Skin epidermis (tissue), 12 donors: ENCODE data around the gene HOXB4.

ENCODE experiments used
- H3K27ac ChIP-seq, 21 experiments: fragments of 200-600 bp; sonication (generic) in 11 of 21; one replicate each; pipeline ENCODE4 v1.5.0; 2020; ENCODE audit warnings: mild to moderate bottlenecking in 3 of 21, inconsistent platforms in 2 of 21, moderate library complexity in 2 of 21
- H3K4me3 ChIP-seq, 7 experiments: fragments of 200-600 bp; sonication (generic) in 2 of 7; one replicate each; pipeline ENCODE4 v1.5.0; 2020; ENCODE audit warnings: inconsistent platforms in 2 of 7, mild to moderate bottlenecking in 2 of 7, moderate library complexity in 1 of 7

Gene HOXB4

GRCh38 chr17:48604770-48605329 is 26.7 kb upstream of the HOXB4 start, which contains the start of gene HOXB6:
TSS of gene HOXB6 (minus strand) at chr17:48604986. CDS start at chr17:48598150, 6,836 bp downstream.
- H3K27ac ChIP-seq = peak within 1 kb of the TSS in 6 of 21 experiments; percentile 15 to 80 (median 39)

GRCh38 chr17:48603959-48604769 is 26.0 kb upstream of the HOXB4 start:
- peak overlapping the region in 3 of 7 experiments; percentile 24 to 25 (median 25) for H3K4me3 ChIP-seq
- peak overlapping the region in 6 of 21 experiments; percentile 15 to 80 (median 39) for H3K27ac ChIP-seq

More at GRCh38 chr17:48604770-48605329, 26.7 kb upstream of the HOXB4 start, which contains the start of gene HOXB6:
- H3K4me3 ChIP-seq = peak within 1 kb of the TSS in 3 of 7 experiments; percentile 24 to 25 (median 25)

- H3K4me3 ChIP-seq = peak overlapping the region in 1 of 7 experiments; percentile 25
- H3K27ac ChIP-seq = no peak overlapping the region
These were observed 23.6 kb upstream of the HOXB4 start for GRCh38 chr17:48601539-48602425.

DNA sequence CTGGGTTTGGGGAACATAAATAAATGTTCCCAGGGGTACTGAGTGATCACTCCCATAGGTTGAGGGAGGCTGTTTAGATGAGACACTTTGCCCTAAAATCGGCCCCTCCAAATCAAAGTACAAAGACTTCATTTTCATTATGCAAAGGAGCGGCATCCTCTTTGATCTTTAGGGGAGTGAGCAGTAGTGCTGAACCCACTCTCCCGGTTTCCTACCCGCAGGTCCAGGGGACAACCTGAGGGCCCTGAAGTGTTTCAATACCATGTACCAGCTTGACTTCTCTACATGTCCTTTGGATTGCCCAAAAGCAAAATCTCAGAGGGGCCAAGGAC is 23.0 kb upstream of the HOXB4 start:
- Histone ChIP-seq H3K4me3 (no peak overlapping the region), H3K27ac (no peak overlapping the region)

- Histone ChIP-seq H3K4me3 (no peak overlapping the region), H3K27ac (no peak overlapping the region)
These were observed 22.3 kb upstream of the HOXB4 start for GRCh38 chr17:48600244-48601098.

DNA sequence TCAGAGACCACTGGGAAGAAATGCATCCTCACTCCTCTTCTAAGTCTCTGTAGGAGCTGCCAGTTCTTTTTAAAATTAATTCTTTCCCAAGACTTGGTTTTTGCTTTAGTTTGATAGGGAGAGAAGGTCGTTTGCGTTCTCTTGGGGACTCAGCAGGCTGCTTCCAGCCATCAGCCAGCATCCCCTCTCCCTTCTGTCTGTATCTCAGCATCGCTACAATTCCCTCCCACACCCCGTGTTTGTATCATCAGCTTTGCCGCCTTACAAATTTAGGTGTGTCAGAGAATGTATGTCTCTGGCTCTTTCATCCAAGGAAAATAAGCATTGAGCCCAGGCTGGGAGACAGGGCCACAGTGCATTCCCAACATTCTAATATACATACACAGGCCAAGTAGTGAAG is 21.2 kb upstream of the HOXB4 start:
- Histone ChIP-seq H3K27ac (no peak overlapping the region), H3K4me3 (no peak overlapping the region)

GRCh38 chr17:48598736-48599135 is 20.6 kb upstream of the HOXB4 start:
- peak overlapping the region in 2 of 21 experiments; percentile 48 to 83 for H3K27ac ChIP-seq

GRCh38 chr17:48597778-48598631 is 19.9 kb upstream of the HOXB4 start:
- Histone ChIP-seq H3K27ac (peak overlapping the region in 10 of 21 experiments; percentile 11 to 83 (median 64)), H3K4me3 (peak overlapping the region; percentile 25 to 47 (median 33))

More at GRCh38 chr17:48598736-48599135, 20.6 kb upstream of the HOXB4 start:
- no peak overlapping the region for H3K4me3 ChIP-seq

GRCh38 chr17:48597528-48597777 is 19.3 kb upstream of the HOXB4 start:
- H3K4me3 ChIP-seq = peak overlapping the region; percentile 25 to 47 (median 33)

DNA sequence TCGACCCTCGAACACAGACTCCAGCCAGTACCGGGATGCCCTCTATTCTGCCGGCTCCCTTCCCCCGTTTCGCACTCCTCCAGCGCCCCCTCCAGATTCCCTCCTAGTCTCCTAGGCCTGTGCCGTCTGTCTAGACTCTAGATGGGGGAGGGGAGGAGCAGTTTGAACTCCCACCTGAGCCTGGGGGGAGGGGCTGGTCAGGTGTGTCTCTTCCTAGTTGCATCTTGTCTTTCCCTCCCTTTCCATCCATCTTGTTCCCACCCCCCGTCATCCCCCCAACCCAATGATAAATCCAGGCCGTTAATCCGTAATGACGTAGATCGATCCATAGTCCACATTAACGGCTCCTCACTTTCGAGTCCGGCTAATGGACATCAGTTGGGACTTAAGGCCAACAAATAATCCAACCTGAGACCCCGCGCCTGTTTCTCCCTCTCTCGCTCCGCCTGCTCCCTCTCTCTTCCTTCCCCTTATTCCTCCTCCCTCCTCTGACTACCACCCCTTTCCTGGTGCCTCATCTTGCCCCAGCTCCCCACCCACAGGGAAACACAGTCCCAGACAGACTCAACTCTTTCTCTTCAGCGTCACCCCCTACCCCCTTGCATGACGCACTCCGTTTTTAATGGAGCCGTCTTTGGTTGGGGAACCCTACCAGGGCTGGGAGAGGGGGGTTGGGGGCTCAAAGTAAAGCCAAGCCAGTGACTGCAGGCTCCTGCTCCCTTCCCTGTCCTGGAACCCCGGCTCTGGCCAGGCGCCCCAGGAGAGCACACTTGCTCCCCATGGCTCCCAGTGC is 18.8 kb upstream of the HOXB4 start:
- Histone ChIP-seq H3K4me3 (peak overlapping the region; percentile 25 to 47 (median 33)), H3K27ac (peak overlapping the region in 8 of 21 experiments; percentile 22 to 83 (median 65))

More at GRCh38 chr17:48597528-48597777, 19.3 kb upstream of the HOXB4 start:
- H3K27ac ChIP-seq = peak overlapping the region in 10 of 21 experiments; percentile 11 to 83 (median 64)

- H3K4me3 ChIP-seq = peak overlapping the region in 2 of 7 experiments; percentile 7 to 47
These were observed 18.0 kb upstream of the HOXB4 start for GRCh38 chr17:48596000-48596734.

DNA sequence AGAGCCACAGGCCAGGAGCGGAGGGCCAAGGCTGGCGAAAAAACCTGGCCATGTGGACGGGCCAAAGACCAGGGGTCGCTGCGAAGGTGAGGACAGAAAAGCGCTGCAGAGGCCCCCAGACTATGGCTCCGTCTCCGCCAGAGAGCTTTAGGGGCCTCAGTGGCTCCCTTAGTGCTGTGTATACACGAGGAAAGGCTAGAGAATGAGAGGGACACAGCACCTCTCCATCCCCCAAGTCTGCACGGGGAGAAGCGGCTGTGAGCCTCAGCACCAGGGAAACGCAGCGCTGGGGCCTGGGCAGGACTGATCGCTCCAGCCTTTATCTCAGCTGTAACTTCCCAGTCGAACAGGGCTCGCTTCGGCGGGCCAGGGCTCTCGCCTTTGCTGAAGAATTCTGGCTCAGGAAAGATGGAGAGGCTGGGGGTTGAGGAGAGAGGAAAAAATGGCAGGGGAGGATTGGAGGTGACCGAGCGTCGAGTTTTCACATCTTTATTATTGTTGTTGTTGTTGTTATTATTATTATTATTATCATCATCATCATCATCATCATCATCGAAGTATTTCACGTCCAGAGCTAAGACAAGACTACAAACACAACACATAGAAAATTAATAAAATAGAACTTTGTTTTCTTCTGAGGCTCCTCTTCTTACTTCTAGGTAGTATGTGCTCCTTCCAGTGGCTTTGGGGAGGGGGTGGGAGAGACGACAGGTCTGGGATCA is 17.3 kb upstream of the HOXB4 start:
- Histone ChIP-seq H3K27ac (peak overlapping the region in 4 of 21 experiments; percentile 14 to 94 (median 52)), H3K4me3 (no peak overlapping the region)

More at GRCh38 chr17:48596000-48596734, 18.0 kb upstream of the HOXB4 start:
- peak overlapping the region in 3 of 21 experiments; percentile 4 to 83 (median 37) for H3K27ac ChIP-seq

GRCh38 chr17:48594538-48595277 is 16.6 kb upstream of the HOXB4 start:
- Histone ChIP-seq H3K4me3 (no peak overlapping the region), H3K27ac (peak overlapping the region in 6 of 21 experiments; percentile 14 to 94 (median 72))

DNA sequence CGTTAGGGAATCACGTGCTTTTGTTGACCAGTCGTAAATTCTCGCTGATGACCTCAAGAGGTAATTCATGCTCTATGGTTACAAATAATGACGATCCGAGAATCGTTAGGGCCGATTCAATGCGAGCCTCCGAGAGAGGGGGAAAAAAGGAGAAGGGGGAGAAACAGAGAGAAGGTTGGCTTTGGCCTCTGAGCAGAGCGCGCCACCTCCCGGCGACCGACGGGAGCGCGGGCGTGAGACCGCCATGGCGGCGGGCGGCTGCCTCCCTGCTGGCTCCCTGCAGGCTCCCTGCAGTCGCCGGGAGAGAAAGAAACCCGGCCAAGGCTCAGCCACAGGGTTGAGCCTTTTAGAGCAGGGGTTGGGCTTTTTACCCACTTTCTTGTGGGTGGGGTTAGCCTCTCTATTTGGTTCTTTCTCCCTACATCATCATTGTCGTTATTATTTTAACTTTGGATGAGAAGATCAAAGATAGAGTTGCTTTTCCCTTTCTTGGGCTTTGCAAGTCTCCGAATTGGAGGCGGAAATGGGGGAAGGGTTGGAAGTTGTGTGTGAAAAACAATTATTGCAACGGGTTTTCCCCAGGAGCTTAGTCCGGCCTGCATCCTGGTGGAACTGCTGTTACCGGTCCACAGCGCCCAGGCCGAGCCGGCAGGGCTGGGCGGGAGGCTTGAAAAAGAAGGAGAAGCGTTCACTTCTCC is 15.8 kb upstream of the HOXB4 start:
- peak overlapping the region in 6 of 21 experiments; percentile 14 to 94 (median 82) for H3K27ac ChIP-seq
- peak overlapping the region in 4 of 7 experiments; percentile 2 to 35 (median 16) for H3K4me3 ChIP-seq
